GM06990 (cell line): ENCODE results near the gene PCMTD2.

Experiments
- DNase-seq: peaks from one replicate; pipeline ENCODE4 v3.0.0-alpha.2; 2011; ENCODE audit not compliant: insufficient read length; ENCODE audit errors: extremely low read depth
- H3K27me3 ChIP-seq: replicated peaks from 2 replicates; pipeline ENCODE4 v1.6.0; 2011; ENCODE audit warnings: low read length; ENCODE audit not compliant: control insufficient read depth, insufficient read depth
- H3K36me3 ChIP-seq: 2 replicates; pipeline ENCODE4 v1.5.1; 2011; ENCODE audit warnings: low read length; ENCODE audit not compliant: control insufficient read depth, insufficient read depth
- H3K4me3 ChIP-seq: replicated peaks from 2 replicates; pipeline ENCODE4 v1.5.1; 2011; ENCODE audit warnings: low read depth, mild to moderate bottlenecking, control low read depth, low read length
- CTCF ChIP-seq: IDR thresholded peaks from 2 replicates; pipeline ENCODE4 v1.5.1; 2011; ENCODE audit warnings: low read length, control low read depth, mild to moderate bottlenecking, inconsistent platforms; ENCODE audit not compliant: insufficient read depth, poor library complexity, severe bottlenecking

Gene PCMTD2

DNA sequence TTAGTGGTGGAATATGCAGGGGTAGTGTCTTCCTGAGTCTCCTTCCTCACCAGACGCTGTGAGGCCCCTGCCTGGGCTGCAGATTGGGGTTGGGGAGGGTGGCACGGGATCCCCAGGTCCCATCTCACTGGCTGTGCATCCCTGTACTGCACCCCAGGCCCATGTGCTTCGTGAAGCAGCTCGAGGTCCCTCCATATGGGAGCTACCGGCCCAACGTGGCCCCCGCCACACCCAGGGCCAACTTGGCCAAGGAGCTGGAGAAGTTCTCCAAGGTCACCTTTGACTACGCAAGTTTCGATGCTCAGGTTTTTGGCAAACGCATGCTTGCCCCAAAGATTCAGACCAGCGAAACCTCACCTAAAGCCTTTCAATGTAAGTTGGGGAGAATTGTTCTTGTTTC lies 38.6 kb upstream of the PCMTD2 start:
- TF ChIP-seq CTCF = no peak
- DNase-seq = no peak
- no peak overlapping the region for H3K4me3 ChIP-seq
- H3K27me3 ChIP-seq = peaks cover 5% of the 10 kb centered on the region
- no peaks in the 10 kb centered on the region for H3K36me3 ChIP-seq

GRCh38 chr20:64217539-64218221 lies 37.9 kb upstream of the PCMTD2 start:
- Histone ChIP-seq H3K27me3 (peaks cover under 1% of the 10 kb centered on the region; the same call in 1 of the 2 replicates), H3K4me3 (no peak overlapping the region), H3K36me3 (no peaks in the 10 kb centered on the region)
- no peak for TF ChIP-seq CTCF
- no peak for DNase-seq

- no peak for TF ChIP-seq CTCF
- H3K36me3 ChIP-seq = no peaks in the 10 kb centered on the region
- H3K4me3 ChIP-seq = no peak overlapping the region
- no peaks in the 10 kb centered on the region; the same call in 1 of the 2 replicates for H3K27me3 ChIP-seq
- DNase-seq = no peak
Measured at GRCh38 chr20:64219202-64219601, 36.3 kb upstream of the PCMTD2 start.

GRCh38 chr20:64219730-64220129 lies 35.8 kb upstream of the PCMTD2 start:
- no peak for TF ChIP-seq CTCF
- no peaks in the 10 kb centered on the region for H3K36me3 ChIP-seq
- no peaks in the 10 kb centered on the region; the same call in 1 of the 2 replicates for H3K27me3 ChIP-seq
- no peak overlapping the region for H3K4me3 ChIP-seq
- no peak for DNase-seq

GRCh38 chr20:64220420-64220819 lies 35.1 kb upstream of the PCMTD2 start:
- DNase-seq = no peak
- H3K4me3 ChIP-seq = no peak overlapping the region
- no peaks in the 10 kb centered on the region for H3K36me3 ChIP-seq
- no peaks in the 10 kb centered on the region; the same call in 1 of the 2 replicates for H3K27me3 ChIP-seq
- no peak for TF ChIP-seq CTCF

DNA sequence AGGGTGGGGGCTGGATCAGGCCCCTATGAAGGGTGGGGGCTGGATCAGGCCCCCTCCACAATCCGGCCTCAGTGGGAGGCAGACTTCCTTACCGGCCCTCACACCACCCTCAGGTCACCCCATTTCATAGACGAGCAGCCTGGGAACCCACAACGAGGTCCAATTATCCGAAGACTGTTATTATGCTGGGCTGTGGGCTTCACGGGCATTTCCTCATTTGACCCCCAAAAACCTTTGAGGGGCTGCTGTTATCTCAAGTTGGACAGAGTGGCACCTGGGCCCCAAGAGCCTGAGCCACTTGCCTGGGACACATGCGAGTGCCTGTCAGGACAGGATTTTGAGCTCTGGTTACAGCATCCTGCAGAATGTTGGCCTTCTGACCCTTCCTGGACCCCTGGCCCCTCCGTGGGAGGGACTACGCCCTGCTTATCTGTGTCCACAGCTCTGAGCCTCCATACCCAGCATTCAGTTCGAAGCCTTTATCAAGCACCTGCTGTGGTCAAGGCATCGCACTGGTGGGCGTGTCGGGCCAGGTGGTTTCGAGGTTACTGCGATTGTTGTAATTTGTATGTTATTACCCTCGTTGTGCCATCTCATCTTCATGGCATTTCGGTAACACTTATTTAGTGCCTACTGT lies 34.5 kb upstream of the PCMTD2 start:
- no peaks in the 10 kb centered on the region; the same call in 1 of the 2 replicates for H3K27me3 ChIP-seq

More for the DNA sequence above, 34.5 kb upstream of the PCMTD2 start:
- Histone ChIP-seq H3K36me3 (no peaks in the 10 kb centered on the region), H3K4me3 (no peak overlapping the region)
- no peak for DNase-seq
- no peak for TF ChIP-seq CTCF
